T-cell (primary cell): ENCODE results near the gene MYRF. TPM values are rescaled to one million over a fixed set of nuclear protein-coding genes. Genes with fewer than 3 reads are reported as not detected.

Experiments used
- ATAC-seq, 4 experiments: fragments of 200-7000 bp in 3 of 4; fragments of 150-1000 bp in 1 of 4; cut with Tn5 transposase; replicated peaks in 1 of 4; 1 replicate in 3 of 4; 2 replicates in 1 of 4; pipeline ENCODE4 v1.10.0; 2021; ENCODE audit warnings: moderate library complexity in 3 of 4, mild to moderate bottlenecking in 2 of 4, moderate number of reproducible peaks in 1 of 4
- CTCF ChIA-PET, 2 donors: fragments of 300-600 bp; sonication (Branson Sonifier 250); formaldehyde crosslinking; loops; one replicate each; lab custom pipeline; 2022; ENCODE audit warnings: antibody characterized with exemption in 2 of 2; lab: Charles Lee
- POLR2A ChIA-PET, 2 donors: fragments of 300-600 bp; sonication (Branson Sonifier 250); formaldehyde crosslinking; loops; one replicate each; lab custom pipeline; 2022; ENCODE audit warnings: antibody characterized with exemption in 2 of 2; lab: Charles Lee
- DNase-seq, 35 experiments: peaks; one replicate each; pipeline versions ENCODE4 v3.0.0 to v3.0.0-alpha.2; 2013 to 2023
- H3K27ac ChIP-seq: one replicate; pipeline ENCODE4 v1.5.1; 2013; ENCODE audit warnings: low read length
- H3K27me3 ChIP-seq, 2 experiments: replicated peaks in 1 of 2; 1 replicate in 1 of 2; 2 replicates in 1 of 2; pipeline versions ENCODE4 v1.6.1 to v1.7.0; 2013; ENCODE audit warnings: low read length in 1 of 2, mixed read lengths in 1 of 2; ENCODE audit not compliant: control insufficient read depth in 2 of 2, insufficient read depth in 2 of 2; ENCODE audit errors: extremely low read depth in 1 of 2
- H3K36me3 ChIP-seq, 2 donors: 1 replicate in 1 of 2; 2 replicates in 1 of 2; pipeline versions ENCODE4 v1.6.1 to v1.7.0; 2013; ENCODE audit warnings: low read length in 1 of 2; ENCODE audit not compliant: control insufficient read depth in 2 of 2, insufficient read depth in 1 of 2; ENCODE audit errors: extremely low read depth in 1 of 2
- H3K4me1 ChIP-seq, 2 experiments: 1 replicate in 1 of 2; 2 replicates in 1 of 2; pipeline versions ENCODE4 v1.6.1 to v1.7.0; 2013; ENCODE audit warnings: low read length in 2 of 2, mixed read lengths in 1 of 2; ENCODE audit not compliant: insufficient read depth in 2 of 2, control insufficient read depth in 1 of 2; ENCODE audit errors: extremely low read depth in 1 of 2
- H3K4me3 ChIP-seq, 2 donors: 1 replicate in 1 of 2; 2 replicates in 1 of 2; pipeline versions ENCODE4 v1.5.1 to v1.7.0; 2013; ENCODE audit warnings: mild to moderate bottlenecking in 2 of 2, low read length in 1 of 2, moderate library complexity in 1 of 2; ENCODE audit not compliant: control insufficient read depth in 1 of 2; ENCODE audit errors: extremely low read depth in 1 of 2
- H3K9me3 ChIP-seq: 2 replicates; pipeline ENCODE4 v1.7.0; 2013
- H3K27ac Mint-ChIP-seq, 2 donors: one replicate each; pipeline ENCODE4 v1.8.0; 2020 to 2021; ENCODE audit warnings: mild to moderate bottlenecking in 2 of 2, mixed read lengths in 2 of 2
- H3K27me3 Mint-ChIP-seq, 2 donors: one replicate each; pipeline ENCODE4 v1.8.0; 2021 to 2022; ENCODE audit warnings: mixed read lengths in 2 of 2
- H3K36me3 Mint-ChIP-seq: one replicate; pipeline ENCODE4 v1.8.0; 2021; ENCODE audit warnings: mixed read lengths
- H3K4me1 Mint-ChIP-seq, 3 donors: one replicate each; pipeline ENCODE4 v1.8.0; 2020 to 2022; ENCODE audit warnings: mixed read lengths in 3 of 3, mild to moderate bottlenecking in 1 of 3
- H3K4me3 Mint-ChIP-seq, 3 donors: one replicate each; pipeline ENCODE4 v1.8.0; 2020 to 2022; ENCODE audit warnings: mild to moderate bottlenecking in 3 of 3, mixed read lengths in 3 of 3, moderate library complexity in 3 of 3
- H3K9me3 Mint-ChIP-seq, 3 donors: one replicate each; pipeline ENCODE4 v1.8.0; 2020 to 2022; ENCODE audit warnings: mixed read lengths in 3 of 3
- WGBS: methylation state at CpG from one replicate; pipeline ENCODE4 v1.1.5; 2013; ENCODE audit warnings: missing lambda C conversion rate; ENCODE audit not compliant: insufficient coverage; 5-methylcytosine and 5-hydroxymethylcytosine counted together
- total RNA-seq, 35 experiments: library from RNA in 6 of 35; stranded (reverse) in 6 of 35; fragments of 120-200 nt in 1 of 35; gene quantifications; one replicate each; pipeline versions ENCODE4 v1.2.1 to v1.2.4 and lab custom pipeline; 2013 to 2026

MYRF gene
- total RNA-seq, 5 donors from 2014 or later (not counting 1 experiment from before 2014, with no cell fraction given) = 0.95 to 4.9 (median 1.5) TPM

- Histone ChIP-seq H3K4me3 (no peak overlapping the region), H3K4me1 (peaks cover 0 to 10% of the 10 kb centered on the region in 2 experiments), H3K27me3 (peaks cover 0 to 47% of the 10 kb centered on the region in 2 experiments), H3K36me3 (no peaks in the 10 kb centered on the region), H3K9me3 (no peaks in the 10 kb centered on the region), H3K27ac (no peak overlapping the region)
- no peaks in the 10 kb centered on the region for H3K36me3 Mint-ChIP-seq
- POLR2A ChIA-PET = no interaction called here
- peaks cover 14 to 24% of the 10 kb centered on the region in 2 donors for H3K27me3 Mint-ChIP-seq
- DNase-seq (peak in 21 of 35 experiments; percentile 7 to 53 (median 21)), ATAC-seq (peak; percentile 25 to 33 (median 28))
- CTCF ChIA-PET = interaction anchor here (0.5 to 0.6 kb wide), 2 partner anchors 75 to 564 kb away, joined by 3 to 5 read pairs; no protein-coding TSS in a partner anchor
- no peak overlapping the region for H3K4me3 Mint-ChIP-seq
- H3K27ac Mint-ChIP-seq = no peak overlapping the region
- WGBS = 82% methylated on average over 11 of the region's 19 CpGs
- peaks cover 0 to 9% (median 5%) of the 10 kb centered on the region in 3 donors for H3K4me1 Mint-ChIP-seq
- no peaks in the 10 kb centered on the region for H3K9me3 Mint-ChIP-seq
Measured at GRCh38 chr11:61747192-61747966, 5.1 kb upstream of the MYRF start.

GRCh38 chr11:61747967-61748285 lies 4.5 kb upstream of the MYRF start:
- peaks cover 2 to 10% (median 7%) of the 10 kb centered on the region in 3 donors for H3K4me1 Mint-ChIP-seq
- ATAC-seq (no peak), DNase-seq (no peak)
- H3K9me3 ChIP-seq = no peaks in the 10 kb centered on the region
- no peak overlapping the region for H3K4me3 Mint-ChIP-seq
- H3K27me3 ChIP-seq = peaks cover 0 to 51% of the 10 kb centered on the region in 2 experiments
- H3K9me3 Mint-ChIP-seq = no peaks in the 10 kb centered on the region
- H3K36me3 Mint-ChIP-seq = no peaks in the 10 kb centered on the region
- ChIA-PET CTCF (no interaction called here), POLR2A (no interaction called here)
- no peak overlapping the region for H3K4me3 ChIP-seq
- H3K4me1 ChIP-seq = peaks cover 0 to 14% of the 10 kb centered on the region in 2 experiments
- peaks cover 15 to 26% of the 10 kb centered on the region in 2 donors for H3K27me3 Mint-ChIP-seq
- no peaks in the 10 kb centered on the region for H3K36me3 ChIP-seq
- H3K27ac Mint-ChIP-seq = no peak overlapping the region
- 58% methylated on average over 2 of the region's 3 CpGs for WGBS
- H3K27ac ChIP-seq = no peak overlapping the region

GRCh38 chr11:61749591-61750217 lies 2.7 kb upstream of the MYRF start:
- no peaks in the 10 kb centered on the region for H3K36me3 ChIP-seq
- peaks cover 0 to 62% of the 10 kb centered on the region in 2 experiments for H3K27me3 ChIP-seq
- H3K9me3 ChIP-seq = no peaks in the 10 kb centered on the region
- peaks cover 0 to 17% of the 10 kb centered on the region in 2 experiments for H3K4me1 ChIP-seq
- no peak overlapping the region for H3K4me3 ChIP-seq
- ATAC-seq (no peak), DNase-seq (no peak)
- Mint-ChIP-seq H3K9me3 (no peaks in the 10 kb centered on the region), H3K36me3 (no peaks in the 10 kb centered on the region), H3K27me3 (peaks cover 21 to 37% of the 10 kb centered on the region in 2 donors), H3K27ac (no peak overlapping the region), H3K4me1 (peaks cover 5 to 17% (median 12%) of the 10 kb centered on the region in 3 donors), H3K4me3 (no peak overlapping the region)
- 72% methylated on average over 12 of the region's 21 CpGs for WGBS
- CTCF ChIA-PET = interaction anchor here in 1 of 2 donors (1.0 kb wide), 1 partner anchor 47 kb away, joined by 3 read pairs; no protein-coding TSS in a partner anchor
- no peak overlapping the region for H3K27ac ChIP-seq
- POLR2A ChIA-PET = no interaction called here

- no peak for ATAC-seq
- Mint-ChIP-seq H3K4me1 (peaks cover 5 to 20% (median 15%) of the 10 kb centered on the region in 3 donors), H3K9me3 (no peaks in the 10 kb centered on the region), H3K27me3 (peaks cover 21 to 37% of the 10 kb centered on the region in 2 donors), H3K4me3 (peak overlapping the region in 2 of 3 donors; percentile 34 to 44), H3K36me3 (no peaks in the 10 kb centered on the region), H3K27ac (no peak overlapping the region)
- H3K4me1 ChIP-seq = peaks cover 0 to 21% of the 10 kb centered on the region in 2 experiments
- no peaks in the 10 kb centered on the region for H3K36me3 ChIP-seq
- no peak overlapping the region for H3K4me3 ChIP-seq
- DNase-seq = no peak
- H3K27ac ChIP-seq = no peak overlapping the region
- peaks cover 0 to 65% of the 10 kb centered on the region in 2 experiments for H3K27me3 ChIP-seq
- ChIA-PET POLR2A (no interaction called here), CTCF (interaction anchor here in 1 of 2 donors (0.9 kb wide), 1 partner anchor 17 kb away, joined by 3 read pairs; no protein-coding TSS in a partner anchor)
- WGBS = 89% methylated on average over 3 of the region's 5 CpGs
- H3K9me3 ChIP-seq = no peaks in the 10 kb centered on the region
Measured at GRCh38 chr11:61750631-61751273, 1.7 kb upstream of the MYRF start.

GRCh38 chr11:61751384-61751783 lies 1.1 kb upstream of the MYRF start:
- ChIA-PET POLR2A (no interaction called here), CTCF (interaction anchor here in 1 of 2 donors (0.9 kb wide), 1 partner anchor 18 kb away, joined by 3 read pairs; no protein-coding TSS in a partner anchor)
- H3K9me3 Mint-ChIP-seq = no peaks in the 10 kb centered on the region
- 80% methylated on average over 13 of the region's 14 CpGs for WGBS
- no peak overlapping the region for H3K27ac ChIP-seq
- ATAC-seq (no peak), DNase-seq (no peak)
- H3K27me3 ChIP-seq = peaks cover 0 to 65% of the 10 kb centered on the region in 2 experiments
- peaks cover 0 to 28% of the 10 kb centered on the region in 2 experiments for H3K4me1 ChIP-seq
- H3K36me3 Mint-ChIP-seq = no peaks in the 10 kb centered on the region
- peaks cover 21 to 37% of the 10 kb centered on the region in 2 donors for H3K27me3 Mint-ChIP-seq
- H3K9me3 ChIP-seq = no peaks in the 10 kb centered on the region
- H3K4me1 Mint-ChIP-seq = peaks cover 5 to 25% (median 21%) of the 10 kb centered on the region in 3 donors
- H3K36me3 ChIP-seq = no peaks in the 10 kb centered on the region
- H3K4me3 ChIP-seq = no peak overlapping the region
- peak overlapping the region in 2 of 3 donors; percentile 34 to 44 for H3K4me3 Mint-ChIP-seq
- H3K27ac Mint-ChIP-seq = no peak overlapping the region
